GM19467 (cell line): ENCODE data around the gene MALAT1.
A peak's percentile ranks its signal among the peaks of the same experiment; 100 is the strongest.
"Not testable (repeated sequence)": the region's sequence is repeated elsewhere in the genome, so short reads cannot be mapped to it uniquely, and the experiment has no call there.

Source experiments
- ATAC-seq: cut with Tn5 transposase; IDR thresholded peaks from one replicate; pipeline ENCODE4 v1.9.1; 2021; ENCODE audit warnings: mild to moderate bottlenecking, moderate library complexity; ENCODE audit not compliant: unreplicated experiment

Gene MALAT1

DNA sequence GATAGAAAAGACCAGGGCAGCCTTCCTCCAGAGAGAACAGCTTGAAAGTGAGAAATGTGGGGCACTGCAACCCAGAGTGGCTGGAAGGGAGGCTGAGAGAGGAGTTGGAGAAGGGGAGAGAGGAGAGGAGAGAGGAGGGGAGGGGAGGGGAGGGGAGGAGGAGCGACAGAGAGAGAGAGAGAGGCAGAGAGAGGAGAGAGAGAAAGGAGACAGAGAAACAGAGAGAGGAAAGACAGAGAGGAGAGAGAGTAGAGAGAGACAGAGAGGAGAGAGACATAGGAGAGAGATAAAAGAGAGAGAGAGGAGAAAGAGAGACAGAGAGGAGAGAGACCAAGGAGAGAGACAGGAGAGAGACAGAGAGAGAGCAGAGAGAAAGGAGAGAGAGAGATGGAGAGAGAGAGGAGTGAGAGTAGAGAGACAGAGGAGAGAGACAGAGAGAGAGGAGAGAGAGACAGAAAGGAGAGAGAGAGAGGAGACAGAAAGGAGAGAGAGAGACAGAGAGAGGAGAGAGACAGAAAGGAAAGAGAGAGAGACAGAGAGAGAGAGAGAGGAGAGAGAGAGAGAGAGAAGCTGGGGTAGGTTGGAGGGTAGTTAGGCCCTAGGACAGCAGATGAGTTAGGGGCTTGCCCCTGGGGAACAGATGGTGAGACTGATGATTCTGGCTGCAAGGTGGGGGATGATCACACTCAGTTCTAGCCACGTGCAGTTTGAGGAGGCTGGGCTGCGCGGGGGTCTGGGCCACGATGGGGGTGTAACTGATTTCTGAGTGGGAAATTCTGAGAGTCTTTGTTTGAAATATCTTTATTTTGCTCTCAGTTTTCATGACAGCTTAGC is 17.5 kb downstream of the MALAT1 start:
- ATAC-seq, result no peak

DNA sequence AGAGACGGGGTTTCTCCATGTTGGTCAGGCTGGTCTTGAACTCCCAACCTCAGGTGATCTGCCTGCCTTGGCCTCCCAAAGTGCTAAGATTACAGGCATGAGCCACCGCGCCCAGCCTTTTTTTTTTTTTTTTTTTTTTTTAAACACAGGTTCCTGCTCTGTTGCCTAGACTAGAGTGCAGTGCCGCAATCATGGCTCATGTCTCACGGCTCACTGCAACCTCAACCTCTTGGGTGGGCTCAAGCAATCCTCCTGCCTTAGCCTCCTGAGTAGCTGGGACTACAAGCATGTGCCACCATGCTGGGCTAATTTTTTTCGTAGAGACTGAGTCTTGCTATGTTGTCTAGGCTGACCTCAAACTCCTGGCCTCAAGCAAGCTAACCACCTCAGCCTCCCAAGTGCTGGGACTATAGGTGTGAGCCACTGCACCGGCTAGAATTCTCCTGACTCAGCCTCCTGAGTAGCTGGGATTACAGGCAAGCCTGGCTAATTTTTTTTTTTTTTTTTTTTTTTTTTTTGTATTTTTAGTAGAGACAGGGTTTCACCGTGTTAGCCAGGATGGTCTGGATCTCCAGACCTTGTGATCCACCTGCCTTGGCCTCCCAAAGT is 20.2 kb downstream of the MALAT1 start:
- ATAC-seq, result not testable (repeated sequence)

DNA sequence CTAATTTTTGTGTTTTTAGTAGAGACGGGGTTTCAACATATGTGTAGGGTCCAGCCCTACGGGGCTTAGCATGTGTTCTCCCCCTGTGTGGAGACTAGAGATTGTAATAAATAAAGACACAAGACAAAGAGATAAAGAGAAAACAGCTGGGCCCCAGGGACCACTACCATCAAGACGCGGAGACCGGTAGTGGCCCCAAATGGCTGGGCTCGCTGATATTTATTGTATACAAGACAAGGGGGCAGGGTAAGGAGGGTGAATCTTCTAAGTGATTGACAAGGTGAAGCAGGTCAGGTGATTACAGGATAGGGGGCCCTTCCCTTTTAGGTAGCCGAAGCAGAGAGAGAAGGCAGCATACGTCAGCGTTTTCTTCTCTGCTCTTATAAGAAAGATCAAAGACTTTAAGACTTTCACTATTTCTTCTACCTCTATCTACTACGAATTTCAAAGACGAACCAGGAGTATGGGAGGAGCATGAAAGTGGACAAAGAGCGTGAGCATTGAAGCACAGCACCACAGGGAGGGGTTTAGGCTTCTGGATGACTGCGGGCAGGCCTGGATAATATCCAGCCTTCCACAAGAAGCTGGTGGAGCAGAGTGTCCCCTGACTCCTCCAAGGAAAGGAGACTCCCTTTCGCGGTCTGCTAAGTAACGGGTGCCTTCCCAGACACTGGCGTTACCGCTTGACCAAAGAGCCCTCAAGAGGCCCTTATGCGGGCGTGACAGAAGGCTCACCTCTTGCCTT is 23.1 kb downstream of the MALAT1 start:
- ATAC-seq, result not testable (repeated sequence)

DNA sequence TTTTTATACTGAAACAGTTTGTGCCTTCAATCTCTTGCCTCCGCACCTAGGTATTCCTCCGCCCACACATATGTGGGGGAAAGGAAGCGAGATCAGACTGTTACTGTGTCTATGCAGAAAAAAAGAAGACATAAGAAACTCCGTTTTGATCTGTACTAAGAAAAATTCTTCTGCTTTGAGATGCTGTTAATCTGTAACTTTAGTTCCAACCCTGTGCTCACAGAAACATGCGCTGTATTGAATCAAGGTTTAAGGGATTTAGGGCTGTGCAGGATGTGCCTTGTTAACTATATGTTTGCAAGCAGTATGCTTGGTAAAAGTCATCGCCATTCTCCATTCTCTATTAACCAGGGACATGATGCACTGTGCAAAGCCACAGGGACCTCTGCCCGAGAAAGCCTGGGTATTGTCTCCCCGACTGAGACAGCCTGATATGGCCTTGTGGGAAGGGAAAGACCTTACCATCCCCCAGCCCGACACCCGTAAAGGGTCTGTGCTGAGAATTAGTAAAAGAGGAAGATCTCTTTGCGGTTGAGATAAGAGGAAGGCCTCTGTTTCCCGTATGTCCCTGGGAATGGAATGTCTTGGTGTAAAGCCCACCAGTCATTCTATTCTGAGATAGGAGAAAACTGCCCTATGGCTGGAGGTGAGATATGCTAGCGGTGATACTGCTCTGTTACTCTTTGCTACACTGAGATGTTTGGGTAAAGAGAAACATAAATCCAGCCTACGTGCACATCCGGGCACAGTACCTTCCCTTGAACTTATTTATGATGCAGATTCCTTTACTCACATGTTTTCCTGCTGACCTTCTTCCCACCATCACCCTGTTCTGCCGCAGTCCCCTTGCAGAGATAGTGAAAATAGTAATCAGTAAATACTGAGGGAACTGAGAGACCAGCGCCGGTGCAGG is 24.1 kb downstream of the MALAT1 start:
- not testable (repeated sequence) for ATAC-seq

DNA sequence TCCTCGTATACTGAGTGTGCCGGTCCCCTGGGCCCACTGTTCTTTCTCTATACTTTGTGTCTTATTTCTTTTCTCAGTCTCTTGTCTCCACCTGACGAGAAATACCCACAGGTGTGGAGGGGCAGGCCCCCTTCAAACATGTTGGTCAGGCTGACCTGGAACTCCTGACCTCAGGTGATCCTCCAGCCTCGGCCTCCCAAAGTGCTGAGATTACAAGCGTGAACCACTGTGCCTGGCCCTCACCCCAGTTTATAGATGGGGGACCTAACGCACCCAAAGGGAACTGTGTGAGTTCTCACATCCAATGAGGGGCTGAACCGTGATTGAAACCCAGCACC is 24.8 kb downstream of the MALAT1 start:
- not testable (repeated sequence) for ATAC-seq

DNA sequence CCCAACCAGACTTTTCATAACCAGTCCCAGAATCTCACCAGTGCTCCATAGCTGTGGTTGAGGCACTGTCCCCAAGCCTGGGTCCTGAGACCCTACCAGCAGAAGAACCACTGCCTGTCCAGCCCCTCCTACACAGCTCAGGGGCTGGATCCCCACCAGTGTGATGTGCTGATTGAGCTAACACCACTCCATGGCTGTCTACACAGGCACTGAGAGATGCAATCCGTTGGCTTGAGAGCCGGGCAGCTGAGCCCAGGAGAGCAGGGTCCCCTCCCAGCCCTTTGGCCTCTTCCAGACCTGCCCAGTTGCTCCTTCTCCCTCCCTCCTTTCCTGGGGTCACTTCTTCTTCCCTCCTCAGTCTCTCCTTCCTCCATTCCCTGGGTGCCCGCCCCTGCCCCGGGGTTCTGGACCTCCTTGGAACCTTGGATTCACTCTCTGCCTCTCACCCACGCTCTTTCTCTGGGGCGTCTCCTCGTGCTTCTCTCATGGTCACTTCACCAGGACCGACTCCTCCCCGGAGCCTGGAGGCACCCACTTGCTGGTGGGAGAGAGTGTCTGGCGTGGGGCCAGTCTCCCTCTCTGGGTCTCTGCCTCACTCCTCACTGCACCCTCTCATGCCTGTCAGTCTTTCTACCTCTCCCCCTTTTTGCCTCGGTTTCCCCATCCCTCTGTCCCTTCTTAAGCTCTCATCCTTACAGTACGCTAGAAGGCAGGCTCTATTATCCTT is 25.3 kb downstream of the MALAT1 start:
- no peak for ATAC-seq

DNA sequence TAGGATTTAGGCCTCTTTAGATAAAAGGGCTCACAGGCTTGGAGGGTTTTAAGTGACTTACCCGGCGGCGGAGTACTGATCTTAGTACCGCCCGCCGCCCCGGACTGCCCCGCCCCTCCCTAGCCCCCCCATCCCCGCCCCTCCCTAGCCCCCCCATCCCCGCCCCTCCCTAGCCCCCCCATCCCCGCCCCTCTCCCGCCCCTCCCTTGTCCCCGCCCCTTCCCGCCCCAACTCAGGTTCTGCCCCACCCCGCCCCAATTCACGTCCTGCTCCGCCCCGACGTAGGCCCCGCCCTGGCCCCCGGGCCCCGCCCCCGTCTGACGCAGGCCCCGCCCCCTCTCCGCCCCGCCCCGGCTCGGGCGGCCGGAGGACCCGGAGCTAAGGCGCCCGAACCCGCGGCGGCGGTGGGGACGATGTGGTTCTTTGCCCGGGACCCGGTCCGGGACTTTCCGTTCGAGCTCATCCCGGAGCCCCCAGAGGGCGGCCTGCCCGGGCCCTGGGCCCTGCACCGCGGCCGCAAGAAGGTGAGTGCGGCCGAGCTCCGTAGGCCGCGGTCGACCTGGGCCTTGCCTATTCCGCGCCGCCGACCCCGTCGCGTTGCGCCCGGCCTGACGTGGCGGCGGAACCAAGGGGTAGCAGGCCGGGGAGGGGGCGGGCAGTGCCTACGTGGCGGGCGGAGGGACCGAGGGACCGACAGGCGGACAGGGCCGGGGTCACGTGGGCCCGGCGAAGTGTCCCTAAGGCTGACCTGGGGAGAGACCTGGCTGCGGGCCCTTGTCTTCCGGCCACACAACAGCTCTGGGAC is 26.1 kb downstream of the MALAT1 start, which contains the start of gene SCYL1:
TSS of gene SCYL1 (plus strand) at position 343 of the 805 bp plus-strand sequence. CDS start at position 414, 71 bp downstream.
- peak; percentile 56 for ATAC-seq

DNA sequence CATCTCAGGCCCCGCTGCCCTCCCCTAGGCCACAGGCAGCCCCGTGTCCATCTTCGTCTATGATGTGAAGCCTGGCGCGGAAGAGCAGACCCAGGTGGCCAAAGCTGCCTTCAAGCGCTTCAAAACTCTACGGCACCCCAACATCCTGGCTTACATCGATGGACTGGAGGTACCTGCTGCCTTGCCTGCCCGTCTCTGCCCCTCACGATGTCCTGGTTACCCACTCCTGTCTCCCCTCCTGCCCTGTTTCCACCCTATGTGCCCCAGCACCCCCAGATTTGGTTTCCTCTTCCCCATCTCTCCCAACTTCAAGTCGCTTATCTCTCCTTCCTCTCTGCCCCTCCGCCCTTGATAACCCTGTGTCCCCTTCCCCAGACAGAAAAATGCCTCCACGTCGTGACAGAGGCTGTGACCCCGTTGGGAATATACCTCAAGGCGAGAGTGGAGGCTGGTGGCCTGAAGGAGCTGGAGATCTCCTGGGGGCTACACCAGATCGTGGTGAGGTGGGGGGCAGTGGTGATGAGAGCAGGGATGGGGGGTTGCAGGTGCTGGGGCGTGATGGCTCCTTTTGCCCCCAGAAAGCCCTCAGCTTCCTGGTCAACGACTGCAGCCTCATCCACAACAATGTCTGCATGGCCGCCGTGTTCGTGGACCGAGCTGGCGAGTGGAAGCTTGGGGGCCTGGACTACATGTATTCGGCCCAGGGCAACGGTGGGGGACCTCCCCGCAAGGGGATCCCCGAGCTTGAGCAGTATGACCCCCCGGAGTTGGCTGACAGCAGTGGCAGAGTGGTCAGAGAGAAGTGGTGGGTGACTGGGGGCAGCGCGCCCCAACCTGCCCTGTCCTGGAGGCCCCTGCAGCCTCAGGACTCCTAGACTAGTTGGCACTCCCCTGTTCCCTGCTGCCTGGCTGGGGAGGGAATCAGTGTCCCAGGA is 27.0 kb downstream of the MALAT1 start:
- ATAC-seq, result no peak

DNA sequence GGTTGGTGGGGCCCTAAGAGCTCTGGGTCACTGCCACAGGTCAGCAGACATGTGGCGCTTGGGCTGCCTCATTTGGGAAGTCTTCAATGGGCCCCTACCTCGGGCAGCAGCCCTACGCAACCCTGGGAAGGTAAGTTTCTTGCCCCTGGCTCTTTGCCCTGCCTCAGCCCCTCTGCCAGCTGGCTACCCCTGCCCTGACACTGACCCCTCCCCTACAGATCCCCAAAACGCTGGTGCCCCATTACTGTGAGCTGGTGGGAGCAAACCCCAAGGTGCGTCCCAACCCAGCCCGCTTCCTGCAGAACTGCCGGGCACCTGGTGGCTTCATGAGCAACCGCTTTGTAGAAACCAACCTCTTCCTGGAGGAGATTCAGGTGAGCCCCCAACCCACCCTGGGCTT is 27.9 kb downstream of the MALAT1 start:
- ATAC-seq, result no peak

DNA sequence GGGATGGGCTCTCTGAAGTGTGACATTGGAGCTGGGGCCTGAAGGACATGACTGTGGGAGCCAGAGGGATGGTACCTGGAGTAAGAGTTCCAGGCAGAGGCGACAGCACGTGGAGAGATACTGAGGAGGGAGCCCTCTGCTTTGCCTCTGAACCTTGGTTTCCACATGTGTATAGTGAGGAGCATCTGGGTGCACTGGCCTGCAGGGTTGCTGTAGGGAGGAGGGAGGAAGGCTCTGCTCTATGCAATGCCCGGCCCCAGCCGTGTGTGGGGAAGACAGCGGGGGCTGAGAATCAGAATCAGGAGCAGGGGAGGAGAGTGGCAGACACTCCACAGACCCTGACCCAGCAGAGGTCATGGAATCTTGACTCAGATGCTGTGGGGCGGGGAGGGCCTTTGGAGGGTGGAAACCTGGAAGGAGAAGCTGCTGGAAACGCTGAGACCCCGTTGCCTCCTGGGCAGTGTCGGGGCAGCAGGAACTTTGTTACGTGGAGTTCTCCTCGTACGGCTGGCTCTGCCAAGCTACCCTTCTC is 30.0 kb downstream of the MALAT1 start:
- ATAC-seq, result no peak

DNA sequence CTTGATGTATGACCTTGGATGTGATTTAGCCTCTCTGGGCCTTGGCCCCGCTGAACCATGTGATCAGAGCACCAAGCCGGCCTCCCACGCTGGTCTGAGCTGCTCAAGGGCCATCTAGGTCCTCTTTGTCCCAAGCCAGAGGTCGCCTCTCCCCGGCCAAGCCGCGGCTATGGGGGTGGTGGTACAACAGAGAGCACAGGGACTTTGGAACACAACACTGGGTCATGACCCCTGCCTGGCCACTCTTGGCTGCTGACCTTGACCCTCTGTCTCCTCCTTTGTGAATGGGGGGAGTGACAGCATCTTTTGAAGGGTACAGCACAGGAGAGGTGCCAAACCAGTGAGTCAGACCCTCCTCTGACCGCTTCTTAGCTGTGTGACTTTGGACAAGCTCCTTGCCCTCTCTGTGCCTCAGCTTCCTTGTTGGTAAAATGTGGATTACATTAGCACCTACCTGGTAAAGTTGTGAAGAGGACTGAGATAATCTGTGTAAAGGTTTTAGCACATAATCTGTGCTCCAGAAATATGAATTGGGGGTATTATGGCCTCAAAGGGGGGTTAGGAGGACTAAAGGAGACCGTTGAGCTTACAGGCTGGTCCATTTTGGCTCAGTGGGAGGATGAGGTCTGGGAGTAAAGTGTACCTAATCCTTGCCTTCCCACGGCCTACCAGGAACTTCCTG is 30.8 kb downstream of the MALAT1 start:
- ATAC-seq, result no peak

DNA sequence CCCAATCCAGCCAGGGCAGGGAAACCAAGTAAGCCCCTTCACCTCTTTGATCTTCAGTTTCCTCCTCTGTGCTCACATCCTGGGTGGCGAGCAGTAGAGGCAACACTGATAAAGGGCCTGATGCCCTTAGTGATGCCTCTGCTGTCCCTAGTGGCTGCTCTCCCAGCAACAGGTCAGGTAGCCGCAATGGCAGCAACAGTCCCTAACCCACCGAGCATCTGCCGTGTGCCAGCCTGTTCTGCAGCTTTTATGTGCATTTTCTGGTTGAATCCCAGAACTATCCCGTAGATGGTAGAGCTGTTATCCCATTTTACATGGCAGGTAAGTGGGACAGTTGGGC is 31.3 kb downstream of the MALAT1 start:
- ATAC-seq, result no peak

DNA sequence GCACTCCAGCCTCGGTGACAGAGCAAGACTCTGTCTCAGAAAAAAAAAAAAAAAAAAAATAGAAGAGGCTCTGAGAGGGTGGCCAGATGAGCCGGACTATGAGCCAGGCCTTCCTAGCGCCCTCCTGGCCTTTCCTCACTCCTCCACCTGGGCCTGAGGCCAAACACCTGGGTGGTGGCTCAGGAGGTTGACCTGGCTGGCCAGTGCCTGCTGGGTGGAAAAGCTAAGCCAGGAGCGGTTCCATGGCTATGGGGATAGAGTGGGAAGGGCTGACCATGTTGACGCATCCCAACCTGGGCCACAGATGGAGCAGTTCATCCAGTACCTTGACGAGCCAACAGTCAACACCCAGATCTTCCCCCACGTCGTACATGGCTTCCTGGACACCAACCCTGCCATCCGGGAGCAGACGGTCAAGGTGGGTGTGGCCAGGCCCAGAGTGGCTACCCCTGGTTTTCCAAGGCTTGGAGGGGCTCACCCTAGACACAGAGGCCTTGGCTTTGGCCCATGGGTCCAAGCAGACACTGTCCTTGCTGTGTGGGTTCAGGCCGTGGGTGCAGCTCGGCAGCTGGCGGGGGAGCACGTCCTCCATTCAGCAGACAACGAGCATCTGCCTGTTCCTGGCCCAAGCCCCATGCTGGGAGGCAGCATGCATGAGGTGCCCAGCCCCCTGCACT is 33.7 kb downstream of the MALAT1 start:
- ATAC-seq, result no peak

DNA sequence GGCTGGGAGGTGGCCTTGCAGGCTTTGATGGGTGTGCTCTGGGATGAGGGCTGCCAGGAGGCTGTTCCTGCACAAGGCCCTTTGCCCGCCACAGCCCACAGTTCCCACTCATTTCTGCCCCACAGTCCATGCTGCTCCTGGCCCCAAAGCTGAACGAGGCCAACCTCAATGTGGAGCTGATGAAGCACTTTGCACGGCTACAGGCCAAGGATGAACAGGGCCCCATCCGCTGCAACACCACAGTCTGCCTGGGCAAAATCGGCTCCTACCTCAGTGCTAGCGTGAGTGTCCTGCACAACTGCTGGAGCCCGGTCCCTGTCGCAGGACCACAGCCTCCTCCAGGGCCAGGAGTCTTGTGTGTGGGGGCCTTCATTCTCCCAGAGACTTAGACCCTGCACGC is 36.3 kb downstream of the MALAT1 start:
- ATAC-seq, result no peak

DNA sequence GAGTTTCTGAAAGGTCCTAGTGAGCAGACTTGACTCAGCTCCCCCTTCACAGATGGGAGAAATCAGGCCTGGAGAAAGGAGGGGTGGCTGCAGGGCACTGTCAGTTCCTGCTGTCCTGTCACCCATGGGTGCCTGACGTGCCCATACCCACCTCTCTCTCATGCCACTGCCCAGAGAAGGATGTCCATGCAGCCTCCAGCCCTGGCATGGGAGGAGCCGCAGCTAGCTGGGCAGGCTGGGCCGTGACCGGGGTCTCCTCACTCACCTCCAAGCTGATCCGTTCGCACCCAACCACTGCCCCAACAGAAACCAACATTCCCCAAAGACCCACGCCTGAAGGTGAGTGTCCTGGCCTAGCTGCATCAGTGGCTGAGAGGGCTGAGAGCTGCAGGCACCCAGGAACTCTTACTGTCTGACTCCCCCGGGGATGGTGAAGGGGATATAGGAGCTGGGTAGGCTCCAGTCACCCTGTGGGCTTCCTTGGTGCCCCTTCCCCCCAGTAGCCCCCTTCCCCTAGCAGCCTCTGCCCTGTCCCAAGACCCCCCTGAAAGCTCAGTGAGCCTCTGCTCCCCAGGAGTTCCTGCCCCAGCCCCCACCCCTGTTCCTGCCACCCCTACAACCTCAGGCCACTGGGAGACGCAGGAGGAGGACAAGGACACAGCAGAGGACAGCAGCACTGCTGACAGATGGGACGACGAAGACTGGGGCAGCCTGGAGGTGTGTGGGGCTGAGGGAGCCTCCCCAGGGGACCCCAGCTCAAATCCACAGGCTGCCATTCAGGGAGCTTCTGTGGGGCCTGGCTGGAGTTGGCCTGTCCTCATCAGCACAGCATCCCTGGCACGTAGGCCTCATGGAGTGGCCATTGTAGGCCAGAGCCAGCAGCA is 37.8 kb downstream of the MALAT1 start:
- ATAC-seq, result no peak

DNA sequence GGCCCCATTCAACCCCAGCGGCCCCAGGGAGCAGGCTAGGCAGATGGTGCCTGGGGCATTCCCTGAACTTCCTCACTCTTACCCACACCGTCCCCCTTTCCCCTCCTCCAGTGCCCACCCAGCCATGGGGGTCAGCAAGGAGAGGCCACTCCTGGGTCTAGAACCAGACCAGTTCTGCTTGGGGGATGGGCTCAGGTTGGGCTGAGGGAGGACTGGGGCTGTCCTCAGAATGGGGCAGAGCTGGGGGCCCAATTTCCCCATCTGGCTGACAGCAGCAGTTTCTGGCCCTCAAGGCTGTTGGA is 38.4 kb downstream of the MALAT1 start:
- ATAC-seq, result no peak
